ENCODE measurements around the gene SPATA13.
"Not testable (repeated sequence)": the region's sequence is repeated elsewhere in the genome, so short reads cannot be mapped to it uniquely, and the experiment has no call there.

GRCh38 chr13:24216779-24217178, 56.3 kb downstream of the SPATA13 start:
- TF ChIP-seq CTCF (conservative IDR thresholded peaks at IDR 0.05); EZH2 (IDR thresholded peaks at IDR 0.05; ENCODE audit: low read depth): not testable (repeated sequence)

All from PC-9 (cell line).